Fibroblast of lung (primary cell): ENCODE results near the gene C12orf54. TPM values are rescaled to one million over a fixed set of nuclear protein-coding genes. Genes with fewer than 3 reads are reported as not detected.
"Not testable (repeated sequence)": the region's sequence is repeated elsewhere in the genome, so short reads cannot be mapped to it uniquely, and the experiment has no call there.

Experiments
- DNase-seq, 2 donors: peaks; one replicate each; pipeline versions ENCODE4 v3.0.0 to v3.0.0-alpha.2; 2010; ENCODE audit warnings: low read depth in 2 of 2
- H2AFZ ChIP-seq: 2 replicates; pipeline ENCODE4 v1.5.1; 2012; ENCODE audit warnings: low read length, control low read depth, inconsistent platforms
- H3K27ac ChIP-seq: 2 replicates; pipeline ENCODE4 v1.5.1; 2011; ENCODE audit warnings: low read length, control low read depth; ENCODE audit not compliant: insufficient read depth
- H3K27me3 ChIP-seq: 2 replicates; pipeline ENCODE4 v1.5.1; 2011; ENCODE audit warnings: mild to moderate bottlenecking, low read length; ENCODE audit not compliant: control insufficient read depth, insufficient read depth
- H3K36me3 ChIP-seq: 2 replicates; pipeline ENCODE4 v1.5.1; 2011; ENCODE audit warnings: low read length; ENCODE audit not compliant: control insufficient read depth, insufficient read depth
- H3K4me1 ChIP-seq: 2 replicates; pipeline ENCODE4 v1.5.1; 2011; ENCODE audit warnings: low read length; ENCODE audit not compliant: control insufficient read depth, insufficient read depth; ENCODE audit errors: extremely low read depth
- H3K4me2 ChIP-seq: 2 replicates; pipeline ENCODE4 v1.5.1; 2011; ENCODE audit warnings: low read length, control low read depth; ENCODE audit not compliant: insufficient read depth; ENCODE audit errors: extremely low read depth
- H3K4me3 ChIP-seq, 4 experiments: fragments of 200-600 bp in 1 of 4; sonication (generic) in 1 of 4; replicated peaks in 1 of 4; 2 replicates each; pipeline ENCODE4 v1.5.1; 2011 to 2016; ENCODE audit warnings: low read length in 4 of 4, low read depth in 3 of 4, mild to moderate bottlenecking in 3 of 4, control low read depth in 2 of 4, inconsistent platforms in 1 of 4, mixed read lengths in 1 of 4; ENCODE audit not compliant: insufficient read depth in 1 of 4; ENCODE audit errors: control extremely low read depth in 1 of 4
- H3K79me2 ChIP-seq: 2 replicates; pipeline ENCODE4 v1.5.1; 2012; ENCODE audit warnings: mild to moderate bottlenecking, low read length, inconsistent platforms; ENCODE audit not compliant: control insufficient read depth, insufficient read depth
- H3K9ac ChIP-seq: 2 replicates; pipeline ENCODE4 v1.5.1; 2011; ENCODE audit warnings: mild to moderate bottlenecking, low read length, control low read depth; ENCODE audit not compliant: insufficient read depth
- H3K9me3 ChIP-seq: 2 replicates; pipeline ENCODE4 v1.5.1; 2012; ENCODE audit warnings: low read depth, low read length; ENCODE audit not compliant: control insufficient read depth, insufficient read depth
- H4K20me1 ChIP-seq: 2 replicates; pipeline ENCODE4 v1.5.1; 2011; ENCODE audit warnings: low read length; ENCODE audit not compliant: control insufficient read depth, insufficient read depth; ENCODE audit errors: extremely low read depth
- EZH2 ChIP-seq: IDR thresholded peaks from 2 replicates; pipeline ENCODE4 v1.5.1; 2012; ENCODE audit warnings: low read length, control low read depth, mild to moderate bottlenecking; ENCODE audit errors: missing control alignments
- polyA plus RNA-seq, 2 donors: library from polyadenylated mRNA; depleted of rRNA in 1 of 2; stranded (reverse) in 1 of 2; unstranded in 1 of 2; fragments of >200 nt; gene quantifications; 2 replicates each; pipeline ENCODE4 v1.2.1, GENCODE V29; 2011 to 2012; ENCODE audit warnings: missing spikeins in 1 of 2
- total RNA-seq: library from RNA; depleted of rRNA; stranded (reverse); fragments of >200 nt; gene quantifications from 2 replicates; pipeline ENCODE4 v1.2.1, GENCODE V29; 2014
- TF ChIP-seq, protein P1 (sequence below), 2 donors: IDR thresholded peaks in 1 of 2; conservative IDR thresholded peaks in 1 of 2; 1 replicate in 1 of 2; 2 replicates in 1 of 2; pipeline ENCODE4 v1.5.1; 2011 to 2012; ENCODE audit warnings: low read length in 2 of 2, control low read depth in 1 of 2, inconsistent platforms in 1 of 2, low read depth in 1 of 2, mild to moderate bottlenecking in 1 of 2

The C12orf54 gene
- total and polyA plus RNA-seq, 2 donors (not counting 1 experiment from before 2014, with no cell fraction given): not detected

- Histone ChIP-seq H3K4me3 (no peak overlapping the region), H4K20me1 (no peaks in the 10 kb centered on the region), H3K9me3 (no peaks in the 10 kb centered on the region)
These were observed 34.5 kb upstream of the C12orf54 start for GRCh38 chr12:48447755-48448154.

DNA sequence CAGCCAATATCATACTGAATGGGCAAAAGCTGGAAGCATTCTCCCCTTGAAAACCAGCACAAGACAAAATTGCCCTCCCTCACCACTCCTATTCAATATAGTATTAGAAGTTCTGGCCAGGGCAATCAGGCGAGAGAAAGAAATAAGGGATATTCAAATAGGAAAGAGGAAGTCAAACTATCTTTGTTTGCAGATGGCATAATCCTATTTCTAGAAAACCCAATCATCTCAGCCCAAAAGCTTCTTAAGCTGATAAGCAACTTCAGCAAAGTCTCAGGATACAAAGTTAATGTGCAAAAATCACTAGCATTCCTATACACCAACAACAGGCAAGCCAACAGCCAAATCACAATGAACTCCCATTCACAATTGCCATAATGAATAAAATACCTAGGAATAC lies 30.9 kb upstream of the C12orf54 start:
- Histone ChIP-seq H4K20me1 (no peaks in the 10 kb centered on the region), H3K9ac (no peak overlapping the region), H3K36me3 (no peaks in the 10 kb centered on the region), H3K4me2 (no peak overlapping the region), H3K27me3 (no peaks in the 10 kb centered on the region), H3K27ac (no peak overlapping the region), H2AFZ (no peak overlapping the region), H3K4me1 (no peaks in the 10 kb centered on the region), H3K4me3 (no peak overlapping the region), H3K9me3 (no peaks in the 10 kb centered on the region), H3K79me2 (no peaks in the 10 kb centered on the region)
- TF ChIP-seq, protein P1, sequence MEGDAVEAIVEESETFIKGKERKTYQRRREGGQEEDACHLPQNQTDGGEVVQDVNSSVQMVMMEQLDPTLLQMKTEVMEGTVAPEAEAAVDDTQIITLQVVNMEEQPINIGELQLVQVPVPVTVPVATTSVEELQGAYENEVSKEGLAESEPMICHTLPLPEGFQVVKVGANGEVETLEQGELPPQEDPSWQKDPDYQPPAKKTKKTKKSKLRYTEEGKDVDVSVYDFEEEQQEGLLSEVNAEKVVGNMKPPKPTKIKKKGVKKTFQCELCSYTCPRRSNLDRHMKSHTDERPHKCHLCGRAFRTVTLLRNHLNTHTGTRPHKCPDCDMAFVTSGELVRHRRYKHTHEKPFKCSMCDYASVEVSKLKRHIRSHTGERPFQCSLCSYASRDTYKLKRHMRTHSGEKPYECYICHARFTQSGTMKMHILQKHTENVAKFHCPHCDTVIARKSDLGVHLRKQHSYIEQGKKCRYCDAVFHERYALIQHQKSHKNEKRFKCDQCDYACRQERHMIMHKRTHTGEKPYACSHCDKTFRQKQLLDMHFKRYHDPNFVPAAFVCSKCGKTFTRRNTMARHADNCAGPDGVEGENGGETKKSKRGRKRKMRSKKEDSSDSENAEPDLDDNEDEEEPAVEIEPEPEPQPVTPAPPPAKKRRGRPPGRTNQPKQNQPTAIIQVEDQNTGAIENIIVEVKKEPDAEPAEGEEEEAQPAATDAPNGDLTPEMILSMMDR (conservative IDR thresholded peaks at IDR 0.05 in 1 of 2, IDR thresholded peaks at IDR 0.05 in 1 of 2; ENCODE audit: low read depth in 1 of 2, low read length in 2 of 2): no peak
- no peak for TF ChIP-seq EZH2
- DNase-seq: no peak

More at GRCh38 chr12:48447755-48448154, 34.5 kb upstream of the C12orf54 start:
- H3K27ac ChIP-seq: no peak overlapping the region
- no peaks in the 10 kb centered on the region for H3K36me3 ChIP-seq
- no peak for DNase-seq
- H3K4me1 ChIP-seq: no peaks in the 10 kb centered on the region
- no peak overlapping the region for H3K9ac ChIP-seq
- no peaks in the 10 kb centered on the region for H3K79me2 ChIP-seq
- TF ChIP-seq EZH2: no peak
- TF ChIP-seq, protein P1 (conservative IDR thresholded peaks at IDR 0.05 in 1 of 2, IDR thresholded peaks at IDR 0.05 in 1 of 2; ENCODE audit: low read depth in 1 of 2, low read length in 2 of 2): no peak
- no peak overlapping the region for H2AFZ ChIP-seq
- no peak overlapping the region for H3K4me2 ChIP-seq
- no peaks in the 10 kb centered on the region for H3K27me3 ChIP-seq

GRCh38 chr12:48452961-48453360 lies 29.3 kb upstream of the C12orf54 start:
- DNase-seq, H3K4me3 ChIP-seq, H3K79me2 ChIP-seq: not testable (repeated sequence)

More at GRCh38 chr12:48452961-48453360, 29.3 kb upstream of the C12orf54 start:
- not testable (repeated sequence) for H3K27ac ChIP-seq, H3K9me3 ChIP-seq, H4K20me1 ChIP-seq, H3K27me3 ChIP-seq, H2AFZ ChIP-seq, H3K4me1 ChIP-seq, H3K36me3 ChIP-seq, H3K4me2 ChIP-seq, H3K9ac ChIP-seq
